WERI-Rb-1 (cell line): ENCODE data around the gene ICAM1.

Experiments used
- DNase-seq: peaks from one replicate; pipeline ENCODE4 v3.0.0-alpha.2; 2020
- H3K27ac ChIP-seq: fragments of 250-450 bp; sonication (Bioruptor Pico); 2 replicates; pipeline ENCODE4 v1.5.1; 2020; ENCODE audit warnings: mild to moderate bottlenecking, moderate library complexity
- H3K27me3 ChIP-seq: fragments of 250-450 bp; sonication (Bioruptor Pico); 2 replicates; pipeline ENCODE4 v1.5.1; 2021; ENCODE audit warnings: mild to moderate bottlenecking, low read depth, moderate library complexity; ENCODE audit not compliant: insufficient read depth, severe bottlenecking
- H3K36me3 ChIP-seq: fragments of 250-450 bp; sonication (Bioruptor Pico); 2 replicates; pipeline ENCODE4 v1.5.1; 2020; ENCODE audit warnings: mild to moderate bottlenecking, moderate library complexity
- H3K4me3 ChIP-seq: 2 replicates; pipeline ENCODE4 v1.5.1; 2011; ENCODE audit warnings: low read depth, mild to moderate bottlenecking, control low read depth, low read length
- H3K9me3 ChIP-seq: fragments of 250-450 bp; sonication (Bioruptor Pico); 2 replicates; pipeline ENCODE4 v1.5.1; 2021; ENCODE audit warnings: mild to moderate bottlenecking, moderate library complexity; ENCODE audit not compliant: severe bottlenecking
- CTCF ChIP-seq: IDR thresholded peaks from 2 replicates; pipeline ENCODE4 v1.5.1; 2011; ENCODE audit warnings: low read depth, mild to moderate bottlenecking, control low read depth, inconsistent platforms, low read length

The ICAM1 gene

GRCh38 chr19:10318807-10319682 is 48.1 kb downstream of the ICAM1 start:
- Histone ChIP-seq H3K36me3 (peaks cover 71% of the 10 kb centered on the region), H3K27me3 (no peaks in the 10 kb centered on the region), H3K27ac (no peak overlapping the region), H3K9me3 (no peaks in the 10 kb centered on the region), H3K4me3 (no peak overlapping the region)
- no peak for TF ChIP-seq CTCF
- no peak for DNase-seq

GRCh38 chr19:10320602-10321416 is 49.9 kb downstream of the ICAM1 start:
- Histone ChIP-seq H3K27me3 (no peaks in the 10 kb centered on the region), H3K9me3 (no peaks in the 10 kb centered on the region), H3K4me3 (no peak overlapping the region), H3K36me3 (peaks cover 85% of the 10 kb centered on the region), H3K27ac (no peak overlapping the region)
- no peak for TF ChIP-seq CTCF
- no peak for DNase-seq

GRCh38 chr19:10321417-10321797 is 50.5 kb downstream of the ICAM1 start:
- H3K4me3 ChIP-seq = no peak overlapping the region
- no peaks in the 10 kb centered on the region for H3K27me3 ChIP-seq
- no peaks in the 10 kb centered on the region for H3K9me3 ChIP-seq
- H3K27ac ChIP-seq = no peak overlapping the region
- DNase-seq = no peak
- no peak for TF ChIP-seq CTCF
- H3K36me3 ChIP-seq = peaks cover 89% of the 10 kb centered on the region

- TF ChIP-seq CTCF = no peak
- Histone ChIP-seq H3K9me3 (no peaks in the 10 kb centered on the region), H3K27ac (no peak overlapping the region), H3K27me3 (no peaks in the 10 kb centered on the region), H3K4me3 (no peak overlapping the region), H3K36me3 (peaks cover 92% of the 10 kb centered on the region)
- no peak for DNase-seq
Observed at GRCh38 chr19:10321874-10322835, 51.2 kb downstream of the ICAM1 start.

- Histone ChIP-seq H3K36me3 (peaks cover 97% of the 10 kb centered on the region), H3K9me3 (no peaks in the 10 kb centered on the region), H3K27me3 (no peaks in the 10 kb centered on the region), H3K27ac (no peak overlapping the region), H3K4me3 (no peak overlapping the region)
- DNase-seq = no peak
- no peak for TF ChIP-seq CTCF
Observed at GRCh38 chr19:10325732-10326131, 54.8 kb downstream of the ICAM1 start.
